ENCODE results near the gene RNU7-1.

GRCh38 chr12:6921539-6921938, 22.1 kb upstream of the RNU7-1 start:
- no peak for TF ChIP-seq POLR2A (IDR thresholded peaks at IDR 0.05)
- no peak for TF ChIP-seq CTCF (IDR thresholded peaks at IDR 0.05)

All from right lobe of liver (tissue), 4 donors.